HEK293 (cell line): ENCODE data around the gene RAC3.

Experiments
- KLF8 ChIP-seq: fragments of 450-650 bp; formaldehyde crosslinking; IDR thresholded peaks from 2 replicates; pipeline ENCODE4 v1.5.1; 2016; ENCODE audit warnings: missing biosample characterization, missing genetic modification characterization
- SP2 ChIP-seq: fragments of 450-650 bp; formaldehyde crosslinking; IDR thresholded peaks from 2 replicates; pipeline ENCODE4 v1.5.1; 2016; ENCODE audit warnings: missing biosample characterization, missing genetic modification characterization
- ZFP37 ChIP-seq: fragments of 450-650 bp; formaldehyde crosslinking; IDR thresholded peaks from 2 replicates; pipeline ENCODE4 v1.5.1; 2016; ENCODE audit warnings: missing biosample characterization, missing genetic modification characterization
- ZNF132 ChIP-seq: fragments of 450-650 bp; formaldehyde crosslinking; IDR thresholded peaks from 2 replicates; pipeline ENCODE4 v1.5.1; 2017; ENCODE audit warnings: missing biosample characterization, missing genetic modification characterization, borderline replicate concordance
- ZNF214 ChIP-seq: fragments of 450-650 bp; formaldehyde crosslinking; IDR thresholded peaks from 2 replicates; pipeline ENCODE4 v1.5.1; 2017; ENCODE audit warnings: missing biosample characterization, mild to moderate bottlenecking, missing genetic modification characterization, borderline replicate concordance
- ZNF23 ChIP-seq: fragments of 450-650 bp; formaldehyde crosslinking; IDR thresholded peaks from 2 replicates; pipeline ENCODE4 v1.5.1; 2016; ENCODE audit warnings: missing biosample characterization, missing genetic modification characterization, borderline replicate concordance
- ZNF324 ChIP-seq: fragments of 450-650 bp; formaldehyde crosslinking; IDR thresholded peaks from 2 replicates; pipeline ENCODE4 v1.5.1; 2016; ENCODE audit warnings: missing biosample characterization, missing genetic modification characterization
- ZNF530 ChIP-seq: fragments of 450-650 bp; formaldehyde crosslinking; IDR thresholded peaks from 2 replicates; pipeline ENCODE4 v1.5.1; 2016; ENCODE audit warnings: low read depth, missing biosample characterization, missing genetic modification characterization
- ZNF561 ChIP-seq: fragments of 450-650 bp; IDR thresholded peaks from 2 replicates; pipeline ENCODE4 v1.5.1; 2018; ENCODE audit warnings: missing biosample characterization, missing genetic modification characterization, borderline replicate concordance
- ZNF571 ChIP-seq: fragments of 450-650 bp; formaldehyde crosslinking; IDR thresholded peaks from 2 replicates; pipeline ENCODE4 v1.5.0; 2017; ENCODE audit warnings: missing biosample characterization, missing genetic modification characterization
- ZNF701 ChIP-seq: fragments of 450-650 bp; formaldehyde crosslinking; IDR thresholded peaks from 2 replicates; pipeline ENCODE4 v1.5.1; 2016; ENCODE audit warnings: missing biosample characterization, missing genetic modification characterization
- ZNF792 ChIP-seq: fragments of 450-650 bp; formaldehyde crosslinking; IDR thresholded peaks from 2 replicates; pipeline ENCODE4 v1.5.1; 2016; ENCODE audit warnings: missing biosample characterization, missing genetic modification characterization
- TF ChIP-seq, protein P1 (sequence below): fragments of 450-650 bp; IDR thresholded peaks from 2 replicates; pipeline ENCODE4 v1.5.1; 2018; ENCODE audit warnings: missing biosample characterization, missing genetic modification characterization
- TF ChIP-seq, protein P2 (sequence below): fragments of 450-650 bp; formaldehyde crosslinking; IDR thresholded peaks from 2 replicates; pipeline ENCODE4 v1.5.1; 2017; ENCODE audit warnings: missing biosample characterization, missing genetic modification characterization
- TF ChIP-seq, protein P3 (sequence below): fragments of 450-650 bp; formaldehyde crosslinking; IDR thresholded peaks from 2 replicates; pipeline ENCODE4 v1.5.1; 2016; ENCODE audit warnings: missing biosample characterization, missing genetic modification characterization
- TF ChIP-seq, protein P4 (sequence below): fragments of 450-650 bp; formaldehyde crosslinking; IDR thresholded peaks from 2 replicates; pipeline ENCODE4 v1.5.1; 2016; ENCODE audit warnings: missing biosample characterization, missing genetic modification characterization
- TF ChIP-seq, protein P5 (sequence below): fragments of 450-650 bp; formaldehyde crosslinking; IDR thresholded peaks from 2 replicates; pipeline ENCODE4 v1.5.1; 2016; ENCODE audit warnings: missing biosample characterization, missing genetic modification characterization

RAC3 gene

DNA sequence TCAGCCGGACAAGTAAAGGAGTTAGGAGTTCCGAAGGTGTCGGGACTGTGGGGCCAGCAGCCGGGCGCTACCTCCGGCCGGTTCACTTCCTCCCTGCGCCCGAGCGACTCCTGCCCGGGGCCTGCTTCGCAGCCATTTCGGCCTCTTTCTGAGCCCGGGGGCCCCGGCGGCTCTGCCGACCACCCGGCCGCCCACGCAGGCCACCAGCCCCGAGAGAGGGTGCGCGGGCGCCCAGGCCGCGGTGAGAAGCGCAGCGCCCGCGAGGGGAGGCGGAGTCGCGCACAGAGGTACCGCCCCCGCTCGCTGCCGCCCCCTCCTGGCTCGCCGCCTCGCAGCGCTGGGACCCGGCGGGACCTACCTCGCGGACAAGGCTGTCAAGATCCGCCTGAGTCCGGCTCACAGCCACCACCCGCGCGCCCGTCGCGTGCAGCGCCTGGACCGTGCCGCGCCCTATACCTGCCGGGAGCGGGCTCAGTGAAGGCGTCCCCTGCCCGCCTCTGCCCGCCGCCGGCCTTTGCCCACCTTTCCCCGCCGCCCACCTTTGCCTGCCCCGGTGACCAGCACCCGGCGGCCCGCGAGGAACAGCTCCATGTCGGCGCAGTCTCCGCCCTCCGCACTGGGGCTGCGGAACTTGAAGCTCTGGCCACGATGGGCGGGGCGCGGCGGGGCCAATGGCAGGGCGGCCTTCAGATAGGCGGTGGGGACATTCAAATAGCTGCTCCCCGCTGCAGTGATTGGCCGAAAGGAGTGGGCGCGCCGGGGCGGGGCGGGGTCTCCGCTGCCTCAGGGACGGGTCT lies 5.8 kb downstream of the RAC3 start, which contains the start of gene DCXR (continued):
- TF ChIP-seq ZNF214, result no peak
- TF ChIP-seq, protein P1, sequence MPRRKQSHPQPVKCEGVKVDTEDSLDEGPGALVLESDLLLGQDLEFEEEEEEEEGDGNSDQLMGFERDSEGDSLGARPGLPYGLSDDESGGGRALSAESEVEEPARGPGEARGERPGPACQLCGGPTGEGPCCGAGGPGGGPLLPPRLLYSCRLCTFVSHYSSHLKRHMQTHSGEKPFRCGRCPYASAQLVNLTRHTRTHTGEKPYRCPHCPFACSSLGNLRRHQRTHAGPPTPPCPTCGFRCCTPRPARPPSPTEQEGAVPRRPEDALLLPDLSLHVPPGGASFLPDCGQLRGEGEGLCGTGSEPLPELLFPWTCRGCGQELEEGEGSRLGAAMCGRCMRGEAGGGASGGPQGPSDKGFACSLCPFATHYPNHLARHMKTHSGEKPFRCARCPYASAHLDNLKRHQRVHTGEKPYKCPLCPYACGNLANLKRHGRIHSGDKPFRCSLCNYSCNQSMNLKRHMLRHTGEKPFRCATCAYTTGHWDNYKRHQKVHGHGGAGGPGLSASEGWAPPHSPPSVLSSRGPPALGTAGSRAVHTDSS (tag by site-specific recombination), result no peak
- TF ChIP-seq, protein P2, sequence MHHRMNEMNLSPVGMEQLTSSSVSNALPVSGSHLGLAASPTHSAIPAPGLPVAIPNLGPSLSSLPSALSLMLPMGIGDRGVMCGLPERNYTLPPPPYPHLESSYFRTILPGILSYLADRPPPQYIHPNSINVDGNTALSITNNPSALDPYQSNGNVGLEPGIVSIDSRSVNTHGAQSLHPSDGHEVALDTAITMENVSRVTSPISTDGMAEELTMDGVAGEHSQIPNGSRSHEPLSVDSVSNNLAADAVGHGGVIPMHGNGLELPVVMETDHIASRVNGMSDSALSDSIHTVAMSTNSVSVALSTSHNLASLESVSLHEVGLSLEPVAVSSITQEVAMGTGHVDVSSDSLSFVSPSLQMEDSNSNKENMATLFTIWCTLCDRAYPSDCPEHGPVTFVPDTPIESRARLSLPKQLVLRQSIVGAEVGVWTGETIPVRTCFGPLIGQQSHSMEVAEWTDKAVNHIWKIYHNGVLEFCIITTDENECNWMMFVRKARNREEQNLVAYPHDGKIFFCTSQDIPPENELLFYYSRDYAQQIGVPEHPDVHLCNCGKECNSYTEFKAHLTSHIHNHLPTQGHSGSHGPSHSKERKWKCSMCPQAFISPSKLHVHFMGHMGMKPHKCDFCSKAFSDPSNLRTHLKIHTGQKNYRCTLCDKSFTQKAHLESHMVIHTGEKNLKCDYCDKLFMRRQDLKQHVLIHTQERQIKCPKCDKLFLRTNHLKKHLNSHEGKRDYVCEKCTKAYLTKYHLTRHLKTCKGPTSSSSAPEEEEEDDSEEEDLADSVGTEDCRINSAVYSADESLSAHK (tag by site-specific recombination), result no peak
- TF ChIP-seq ZNF132 (tag by site-specific recombination), result no peak
- peak; percentile 94; the same call in 1 of the 2 replicates for TF ChIP-seq KLF8
- peak; percentile 96 for TF ChIP-seq SP2 (tag by site-specific recombination)
- TF ChIP-seq ZNF792 (tag by site-specific recombination), result no peak
- TF ChIP-seq ZNF701 (tag by site-specific recombination), result no peak
- TF ChIP-seq, protein P3, sequence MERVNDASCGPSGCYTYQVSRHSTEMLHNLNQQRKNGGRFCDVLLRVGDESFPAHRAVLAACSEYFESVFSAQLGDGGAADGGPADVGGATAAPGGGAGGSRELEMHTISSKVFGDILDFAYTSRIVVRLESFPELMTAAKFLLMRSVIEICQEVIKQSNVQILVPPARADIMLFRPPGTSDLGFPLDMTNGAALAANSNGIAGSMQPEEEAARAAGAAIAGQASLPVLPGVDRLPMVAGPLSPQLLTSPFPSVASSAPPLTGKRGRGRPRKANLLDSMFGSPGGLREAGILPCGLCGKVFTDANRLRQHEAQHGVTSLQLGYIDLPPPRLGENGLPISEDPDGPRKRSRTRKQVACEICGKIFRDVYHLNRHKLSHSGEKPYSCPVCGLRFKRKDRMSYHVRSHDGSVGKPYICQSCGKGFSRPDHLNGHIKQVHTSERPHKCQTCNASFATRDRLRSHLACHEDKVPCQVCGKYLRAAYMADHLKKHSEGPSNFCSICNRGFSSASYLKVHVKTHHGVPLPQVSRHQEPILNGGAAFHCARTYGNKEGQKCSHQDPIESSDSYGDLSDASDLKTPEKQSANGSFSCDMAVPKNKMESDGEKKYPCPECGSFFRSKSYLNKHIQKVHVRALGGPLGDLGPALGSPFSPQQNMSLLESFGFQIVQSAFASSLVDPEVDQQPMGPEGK (tag by site-specific recombination), result peak; percentile 83
- TF ChIP-seq ZNF324, result no peak
- no peak for TF ChIP-seq ZNF23 (tag by site-specific recombination)
- no peak for TF ChIP-seq ZNF571 (tag by site-specific recombination)
- peak; percentile 83 for TF ChIP-seq ZNF561
- TF ChIP-seq, protein P4, sequence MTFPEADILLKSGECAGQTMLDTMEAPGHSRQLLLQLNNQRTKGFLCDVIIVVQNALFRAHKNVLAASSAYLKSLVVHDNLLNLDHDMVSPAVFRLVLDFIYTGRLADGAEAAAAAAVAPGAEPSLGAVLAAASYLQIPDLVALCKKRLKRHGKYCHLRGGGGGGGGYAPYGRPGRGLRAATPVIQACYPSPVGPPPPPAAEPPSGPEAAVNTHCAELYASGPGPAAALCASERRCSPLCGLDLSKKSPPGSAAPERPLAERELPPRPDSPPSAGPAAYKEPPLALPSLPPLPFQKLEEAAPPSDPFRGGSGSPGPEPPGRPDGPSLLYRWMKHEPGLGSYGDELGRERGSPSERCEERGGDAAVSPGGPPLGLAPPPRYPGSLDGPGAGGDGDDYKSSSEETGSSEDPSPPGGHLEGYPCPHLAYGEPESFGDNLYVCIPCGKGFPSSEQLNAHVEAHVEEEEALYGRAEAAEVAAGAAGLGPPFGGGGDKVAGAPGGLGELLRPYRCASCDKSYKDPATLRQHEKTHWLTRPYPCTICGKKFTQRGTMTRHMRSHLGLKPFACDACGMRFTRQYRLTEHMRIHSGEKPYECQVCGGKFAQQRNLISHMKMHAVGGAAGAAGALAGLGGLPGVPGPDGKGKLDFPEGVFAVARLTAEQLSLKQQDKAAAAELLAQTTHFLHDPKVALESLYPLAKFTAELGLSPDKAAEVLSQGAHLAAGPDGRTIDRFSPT (tag by site-specific recombination), result peak; percentile 91
- no peak for TF ChIP-seq ZFP37 (tag by site-specific recombination)
- TF ChIP-seq ZNF530 (tag by site-specific recombination), result no peak
- TF ChIP-seq, protein P5, sequence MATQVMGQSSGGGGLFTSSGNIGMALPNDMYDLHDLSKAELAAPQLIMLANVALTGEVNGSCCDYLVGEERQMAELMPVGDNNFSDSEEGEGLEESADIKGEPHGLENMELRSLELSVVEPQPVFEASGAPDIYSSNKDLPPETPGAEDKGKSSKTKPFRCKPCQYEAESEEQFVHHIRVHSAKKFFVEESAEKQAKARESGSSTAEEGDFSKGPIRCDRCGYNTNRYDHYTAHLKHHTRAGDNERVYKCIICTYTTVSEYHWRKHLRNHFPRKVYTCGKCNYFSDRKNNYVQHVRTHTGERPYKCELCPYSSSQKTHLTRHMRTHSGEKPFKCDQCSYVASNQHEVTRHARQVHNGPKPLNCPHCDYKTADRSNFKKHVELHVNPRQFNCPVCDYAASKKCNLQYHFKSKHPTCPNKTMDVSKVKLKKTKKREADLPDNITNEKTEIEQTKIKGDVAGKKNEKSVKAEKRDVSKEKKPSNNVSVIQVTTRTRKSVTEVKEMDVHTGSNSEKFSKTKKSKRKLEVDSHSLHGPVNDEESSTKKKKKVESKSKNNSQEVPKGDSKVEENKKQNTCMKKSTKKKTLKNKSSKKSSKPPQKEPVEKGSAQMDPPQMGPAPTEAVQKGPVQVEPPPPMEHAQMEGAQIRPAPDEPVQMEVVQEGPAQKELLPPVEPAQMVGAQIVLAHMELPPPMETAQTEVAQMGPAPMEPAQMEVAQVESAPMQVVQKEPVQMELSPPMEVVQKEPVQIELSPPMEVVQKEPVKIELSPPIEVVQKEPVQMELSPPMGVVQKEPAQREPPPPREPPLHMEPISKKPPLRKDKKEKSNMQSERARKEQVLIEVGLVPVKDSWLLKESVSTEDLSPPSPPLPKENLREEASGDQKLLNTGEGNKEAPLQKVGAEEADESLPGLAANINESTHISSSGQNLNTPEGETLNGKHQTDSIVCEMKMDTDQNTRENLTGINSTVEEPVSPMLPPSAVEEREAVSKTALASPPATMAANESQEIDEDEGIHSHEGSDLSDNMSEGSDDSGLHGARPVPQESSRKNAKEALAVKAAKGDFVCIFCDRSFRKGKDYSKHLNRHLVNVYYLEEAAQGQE (tag by site-specific recombination), result peak; percentile 75
